ENCODE measurements around the gene CALB2.

GRCh38 chr16:71428883-71429282 lies 70.4 kb downstream of the CALB2 start:
- TF ChIP-seq CHD1 (IDR thresholded peaks at IDR 0.05; ENCODE audit: low read depth, low read length) (no peak), JUN (IDR thresholded peaks at IDR 0.05; ENCODE audit: low read depth, low read length) (no peak), POLR2A (IDR thresholded peaks at IDR 0.05; ENCODE audit: control extremely low read depth in 1 of 2, low read depth in 2 of 2, low read length in 2 of 2) (no peak), EZH2 (IDR thresholded peaks at IDR 0.05; ENCODE audit: low read depth, low read length, severe bottlenecking) (no peak), CTCF (IDR thresholded peaks at IDR 0.05; ENCODE audit: control extremely low read depth in 1 of 3, insufficient read depth in 1 of 3, low read depth in 1 of 3, low read length in 3 of 3) (no peak), EP300 (IDR thresholded peaks at IDR 0.05; ENCODE audit: borderline replicate concordance in 1 of 2, low read depth in 2 of 2, low read length in 2 of 2) (no peak), BCL11A (IDR thresholded peaks at IDR 0.05; ENCODE audit: low read depth in 2 of 2, low read length in 2 of 2) (no peak)

Data from H1 (cell line).